T-helper 17 cell (primary cell): ENCODE results near the gene TSSC4. TPM values are rescaled to one million over a fixed set of nuclear protein-coding genes. Genes with fewer than 3 reads are reported as not detected.
A peak's percentile ranks its signal among the peaks of the same experiment; 100 is the strongest.

ENCODE experiments used
- ATAC-seq: fragments of 150-1000 bp; cut with Tn5 transposase; 2 replicates; pipeline ENCODE4 v1.10.0; 2021; ENCODE audit warnings: mild to moderate bottlenecking, moderate library complexity
- DNase-seq, 3 donors: peaks; one replicate each; pipeline versions ENCODE4 v3.0.0 to v3.0.0-alpha.2; 2020 to 2021
- H3K9me3 ChIP-seq: one replicate; pipeline ENCODE4 v1.7.0; 2013; ENCODE audit warnings: low read length, mild to moderate bottlenecking; ENCODE audit not compliant: control insufficient read depth, poor library complexity, severe bottlenecking
- H3K27ac Mint-ChIP-seq: one replicate; pipeline ENCODE4 v1.8.0; 2022; ENCODE audit warnings: mild to moderate bottlenecking, moderate library complexity, mixed read lengths
- H3K27me3 Mint-ChIP-seq: one replicate; pipeline ENCODE4 v1.8.0; 2022; ENCODE audit warnings: mixed read lengths
- H3K36me3 Mint-ChIP-seq: one replicate; pipeline ENCODE4 v1.8.0; 2022; ENCODE audit warnings: low read depth, mixed read lengths
- H3K4me1 Mint-ChIP-seq: one replicate; pipeline ENCODE4 v1.8.0; 2022; ENCODE audit warnings: mild to moderate bottlenecking, mixed read lengths
- H3K4me3 Mint-ChIP-seq: one replicate; pipeline ENCODE4 v1.8.0; 2022; ENCODE audit warnings: mild to moderate bottlenecking, moderate library complexity, mixed read lengths
- total RNA-seq, 4 donors: library from RNA in 2 of 4; stranded (reverse) in 2 of 4; gene quantifications; one replicate each; pipeline ENCODE4 v1.2.3 and lab custom pipeline; 2022 to 2026

TSSC4 gene
- total RNA-seq, 2 donors from 2014 or later = 47.9 to 60.3 TPM

DNA sequence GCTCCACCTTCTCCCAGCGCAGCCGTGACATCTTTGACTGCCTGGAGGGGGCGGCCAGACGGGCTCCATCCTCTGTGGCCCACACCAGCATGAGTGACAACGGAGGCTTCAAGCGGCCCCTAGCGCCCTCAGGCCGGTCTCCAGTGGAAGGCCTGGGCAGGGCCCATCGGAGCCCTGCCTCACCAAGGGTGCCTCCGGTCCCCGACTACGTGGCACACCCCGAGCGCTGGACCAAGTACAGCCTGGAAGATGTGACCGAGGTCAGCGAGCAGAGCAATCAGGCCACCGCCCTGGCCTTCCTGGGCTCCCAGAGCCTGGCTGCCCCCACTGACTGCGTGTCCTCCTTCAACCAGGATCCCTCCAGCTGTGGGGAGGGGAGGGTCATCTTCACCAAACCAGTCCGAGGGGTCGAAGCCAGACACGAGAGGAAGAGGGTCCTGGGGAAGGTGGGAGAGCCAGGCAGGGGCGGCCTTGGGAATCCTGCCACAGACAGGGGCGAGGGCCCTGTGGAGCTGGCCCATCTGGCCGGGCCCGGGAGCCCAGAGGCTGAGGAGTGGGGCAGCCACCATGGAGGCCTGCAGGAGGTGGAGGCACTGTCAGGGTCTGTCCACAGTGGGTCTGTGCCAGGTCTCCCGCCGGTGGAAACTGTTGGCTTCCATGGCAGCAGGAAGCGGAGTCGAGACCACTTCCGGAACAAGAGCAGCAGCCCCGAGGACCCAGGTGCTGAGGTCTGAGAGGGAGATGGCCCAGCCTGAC, 2.5 kb downstream of the TSSC4 start:
- peaks cover 13% of the 10 kb centered on the region for H3K4me1 Mint-ChIP-seq
- H3K4me3 Mint-ChIP-seq = no peak overlapping the region
- H3K9me3 ChIP-seq = no peaks in the 10 kb centered on the region
- DNase-seq (no peak), ATAC-seq (no peak)
- no peaks in the 10 kb centered on the region for H3K27me3 Mint-ChIP-seq
- H3K36me3 Mint-ChIP-seq = no peaks in the 10 kb centered on the region
- H3K27ac Mint-ChIP-seq = peak overlapping the region; percentile 9

DNA sequence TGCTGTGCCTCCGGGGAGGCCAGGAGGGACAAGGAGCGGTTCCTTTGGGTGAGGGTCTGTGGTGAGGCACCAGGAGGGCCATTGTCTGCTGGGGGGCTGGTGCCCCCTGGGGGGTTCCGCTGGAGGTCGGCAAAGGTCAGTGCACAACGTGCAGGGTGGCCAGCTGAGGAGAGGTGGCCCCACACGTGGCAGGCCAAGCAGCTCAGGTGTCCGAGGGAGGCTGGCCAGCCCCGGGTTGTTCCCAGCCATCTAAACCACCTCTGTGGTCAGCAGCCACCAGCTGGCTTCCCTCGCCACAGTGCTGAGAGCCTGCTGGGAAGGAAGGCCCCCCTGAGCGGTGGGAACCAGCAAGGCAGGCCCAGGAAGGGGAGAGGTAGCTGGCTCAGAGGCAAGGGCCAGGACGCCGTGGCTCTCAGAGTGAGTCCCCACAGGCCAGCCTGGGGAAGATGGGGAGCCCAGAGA, 4.2 kb downstream of the TSSC4 start:
- Mint-ChIP-seq H3K27ac (peak overlapping the region; percentile 24), H3K4me1 (peaks cover 9% of the 10 kb centered on the region), H3K27me3 (no peaks in the 10 kb centered on the region), H3K4me3 (no peak overlapping the region), H3K36me3 (no peaks in the 10 kb centered on the region)
- H3K9me3 ChIP-seq = no peaks in the 10 kb centered on the region
- DNase-seq (no peak), ATAC-seq (no peak)

DNA sequence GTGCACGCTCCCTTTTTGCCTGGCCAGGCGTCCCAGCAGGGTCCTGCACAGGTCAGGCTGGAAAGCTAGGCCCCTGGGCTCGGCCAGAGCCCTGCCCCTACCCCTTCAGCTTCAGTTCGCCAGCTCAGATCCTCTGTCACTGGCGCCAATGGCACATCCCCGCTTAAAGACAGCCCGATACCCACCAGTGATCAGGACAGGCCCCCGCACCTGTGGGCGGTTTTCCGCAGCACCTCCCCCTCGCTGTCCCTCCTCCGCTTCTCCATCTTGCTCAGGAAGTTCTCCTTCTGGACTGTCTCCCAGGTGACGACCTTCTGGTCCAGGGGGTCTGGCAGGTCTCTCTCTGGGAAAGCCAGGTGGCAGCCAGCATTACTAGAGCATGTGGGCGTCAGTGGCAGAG, 5.9 kb downstream of the TSSC4 start:
- no peak for ATAC-seq
- Mint-ChIP-seq H3K27ac (no peak overlapping the region), H3K4me3 (no peak overlapping the region), H3K27me3 (no peaks in the 10 kb centered on the region), H3K36me3 (no peaks in the 10 kb centered on the region), H3K4me1 (peaks cover 2% of the 10 kb centered on the region)
- no peak for DNase-seq
- no peaks in the 10 kb centered on the region for H3K9me3 ChIP-seq

DNA sequence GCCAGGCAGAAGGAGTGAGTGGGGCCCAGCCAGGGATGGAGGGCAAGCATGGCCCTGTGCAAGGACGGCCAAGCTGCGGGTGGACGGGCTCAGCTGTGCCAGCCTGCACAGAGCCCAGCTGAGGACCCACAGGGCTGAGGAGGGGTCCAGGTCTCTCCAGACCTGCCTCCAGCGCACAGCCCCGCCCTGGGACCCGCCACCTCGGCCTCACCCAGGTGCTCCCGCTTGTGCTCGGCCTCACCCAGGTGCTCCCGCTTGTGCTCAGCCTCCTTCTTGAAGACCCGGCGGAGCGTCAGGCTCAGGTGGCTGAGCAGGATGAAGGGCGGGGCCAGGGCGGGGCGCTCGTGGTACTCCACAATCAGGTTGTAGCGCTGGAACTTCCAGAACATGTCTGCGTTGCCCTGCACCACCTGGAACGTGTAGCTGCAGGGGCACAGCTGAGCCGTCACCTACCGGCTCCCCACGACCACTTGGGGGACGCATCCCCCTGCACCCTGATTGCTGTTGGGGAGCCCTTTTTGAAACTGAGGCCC, 6.4 kb downstream of the TSSC4 start:
- no peak for DNase-seq
- no peak overlapping the region for H3K4me3 Mint-ChIP-seq
- no peak overlapping the region for H3K27ac Mint-ChIP-seq
- no peaks in the 10 kb centered on the region for H3K27me3 Mint-ChIP-seq
- H3K36me3 Mint-ChIP-seq = no peaks in the 10 kb centered on the region
- ATAC-seq = no peak
- H3K4me1 Mint-ChIP-seq = no peaks in the 10 kb centered on the region
- H3K9me3 ChIP-seq = no peaks in the 10 kb centered on the region

DNA sequence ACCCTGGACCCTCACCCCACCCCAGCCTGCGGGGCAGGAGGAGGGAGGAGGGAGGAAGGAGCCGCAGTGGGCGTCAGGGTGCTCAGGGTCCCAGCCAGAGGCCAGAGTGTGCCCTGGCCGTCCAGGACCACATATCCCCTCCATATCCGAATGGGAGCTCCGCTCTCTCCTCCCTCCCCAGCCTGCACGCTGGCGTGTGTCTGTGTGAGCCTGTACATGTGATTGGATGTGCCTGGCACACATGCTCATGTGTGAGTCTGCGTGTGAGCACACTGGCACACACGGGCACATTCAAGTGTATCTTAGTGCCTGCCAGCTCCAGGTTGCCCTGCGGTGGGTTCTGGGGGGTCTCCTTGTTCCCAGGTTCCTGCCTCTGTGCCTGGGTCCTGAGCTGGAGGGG, 8.1 kb downstream of the TSSC4 start:
- H3K9me3 ChIP-seq = no peaks in the 10 kb centered on the region
- H3K4me3 Mint-ChIP-seq = no peak overlapping the region
- no peaks in the 10 kb centered on the region for H3K27me3 Mint-ChIP-seq
- H3K4me1 Mint-ChIP-seq = no peaks in the 10 kb centered on the region
- no peak for DNase-seq
- H3K36me3 Mint-ChIP-seq = no peaks in the 10 kb centered on the region
- H3K27ac Mint-ChIP-seq = no peak overlapping the region
- no peak for ATAC-seq

DNA sequence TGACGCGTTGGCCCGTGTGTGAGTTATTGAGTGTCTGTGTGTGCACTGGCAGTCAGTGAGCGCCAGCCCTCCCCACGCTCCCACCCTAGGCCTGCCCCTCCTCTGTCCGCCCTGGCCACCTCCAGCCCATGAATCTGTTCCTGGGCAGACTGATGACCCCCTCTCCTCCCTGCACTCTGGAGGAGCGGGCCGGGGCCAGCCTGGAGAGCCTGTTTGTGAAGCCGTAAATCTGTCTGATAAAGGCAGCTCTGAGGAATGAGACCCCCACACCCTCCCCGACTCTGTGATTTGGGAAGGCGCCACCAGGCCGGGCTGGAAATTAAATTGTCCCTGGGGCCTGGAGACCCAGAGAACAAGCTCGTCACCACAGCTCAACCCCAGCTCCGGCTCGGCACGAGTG, 8.6 kb downstream of the TSSC4 start:
- no peak overlapping the region for H3K27ac Mint-ChIP-seq
- ATAC-seq (no peak), DNase-seq (no peak)
- no peak overlapping the region for H3K4me3 Mint-ChIP-seq
- H3K36me3 Mint-ChIP-seq = no peaks in the 10 kb centered on the region
- H3K9me3 ChIP-seq = no peaks in the 10 kb centered on the region
- no peaks in the 10 kb centered on the region for H3K4me1 Mint-ChIP-seq
- H3K27me3 Mint-ChIP-seq = no peaks in the 10 kb centered on the region

DNA sequence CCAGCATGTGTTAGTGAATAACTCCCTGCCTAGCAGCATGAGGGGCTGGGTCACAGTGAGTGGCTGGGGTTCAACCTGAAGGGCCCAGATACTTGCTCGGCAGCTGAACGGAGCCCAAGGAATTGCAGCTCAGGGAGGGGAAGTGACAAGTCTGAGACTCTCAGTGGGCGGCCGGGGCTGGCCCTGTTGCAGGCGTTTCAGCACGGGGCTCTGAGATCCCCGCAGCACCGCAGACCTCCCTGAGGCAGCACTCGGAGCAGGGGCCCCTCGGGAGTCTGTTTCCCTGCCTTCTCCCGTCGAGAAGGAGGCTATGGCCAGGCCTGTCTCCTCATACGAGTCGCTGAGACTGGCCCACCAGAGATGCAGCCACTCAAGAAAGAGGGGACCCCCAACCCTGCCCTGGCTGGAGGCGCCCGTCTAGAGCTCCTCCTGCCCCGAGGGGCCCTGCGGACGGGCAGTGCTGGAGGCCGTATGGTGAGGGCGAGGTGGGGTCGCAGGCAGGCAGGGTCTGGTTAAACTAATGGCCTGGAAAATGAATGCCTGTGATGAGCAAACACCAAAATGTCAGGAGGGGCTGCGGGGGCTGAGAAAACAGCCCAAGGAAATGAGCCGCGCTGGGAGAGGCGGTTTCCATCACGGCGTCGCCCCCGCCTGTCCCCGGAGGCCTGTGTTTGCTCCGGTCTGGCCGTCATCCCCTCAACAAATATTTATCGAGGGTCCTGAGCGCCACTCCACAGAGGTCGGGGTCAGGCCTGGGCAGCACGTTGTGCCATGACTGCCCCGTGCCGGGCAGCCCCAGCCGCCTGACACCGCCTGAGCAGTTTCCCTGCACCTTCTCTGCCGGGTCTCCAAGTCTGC, 9.3 kb downstream of the TSSC4 start:
- H3K9me3 ChIP-seq = no peaks in the 10 kb centered on the region
- DNase-seq (no peak), ATAC-seq (no peak)
- H3K4me1 Mint-ChIP-seq = no peaks in the 10 kb centered on the region
- no peak overlapping the region for H3K27ac Mint-ChIP-seq
- no peaks in the 10 kb centered on the region for H3K27me3 Mint-ChIP-seq
- no peak overlapping the region for H3K4me3 Mint-ChIP-seq
- H3K36me3 Mint-ChIP-seq = no peaks in the 10 kb centered on the region

DNA sequence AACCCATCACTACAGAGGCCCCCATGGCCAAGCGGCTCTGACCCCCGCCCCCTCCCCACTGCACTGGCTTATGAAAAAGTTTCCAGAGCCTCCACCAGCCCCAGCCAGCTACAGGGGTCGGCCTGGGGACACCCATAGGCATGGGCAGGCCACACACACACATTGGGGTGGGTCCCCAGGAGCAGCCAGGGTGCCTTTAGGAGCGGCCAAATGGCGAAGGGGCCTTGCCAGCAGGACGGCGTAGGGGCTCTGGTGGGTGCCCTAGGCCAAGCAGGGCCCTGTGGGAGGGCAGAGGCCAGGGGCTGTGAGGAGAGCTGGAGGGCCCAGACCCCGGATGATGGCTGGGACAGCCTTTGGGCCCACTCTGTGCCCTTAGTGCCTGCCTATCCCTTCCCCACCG, 10.1 kb downstream of the TSSC4 start:
- Mint-ChIP-seq H3K27me3 (no peaks in the 10 kb centered on the region), H3K4me1 (no peaks in the 10 kb centered on the region), H3K27ac (no peak overlapping the region), H3K36me3 (no peaks in the 10 kb centered on the region), H3K4me3 (no peak overlapping the region)
- DNase-seq = no peak
- H3K9me3 ChIP-seq = no peaks in the 10 kb centered on the region
- ATAC-seq = no peak

DNA sequence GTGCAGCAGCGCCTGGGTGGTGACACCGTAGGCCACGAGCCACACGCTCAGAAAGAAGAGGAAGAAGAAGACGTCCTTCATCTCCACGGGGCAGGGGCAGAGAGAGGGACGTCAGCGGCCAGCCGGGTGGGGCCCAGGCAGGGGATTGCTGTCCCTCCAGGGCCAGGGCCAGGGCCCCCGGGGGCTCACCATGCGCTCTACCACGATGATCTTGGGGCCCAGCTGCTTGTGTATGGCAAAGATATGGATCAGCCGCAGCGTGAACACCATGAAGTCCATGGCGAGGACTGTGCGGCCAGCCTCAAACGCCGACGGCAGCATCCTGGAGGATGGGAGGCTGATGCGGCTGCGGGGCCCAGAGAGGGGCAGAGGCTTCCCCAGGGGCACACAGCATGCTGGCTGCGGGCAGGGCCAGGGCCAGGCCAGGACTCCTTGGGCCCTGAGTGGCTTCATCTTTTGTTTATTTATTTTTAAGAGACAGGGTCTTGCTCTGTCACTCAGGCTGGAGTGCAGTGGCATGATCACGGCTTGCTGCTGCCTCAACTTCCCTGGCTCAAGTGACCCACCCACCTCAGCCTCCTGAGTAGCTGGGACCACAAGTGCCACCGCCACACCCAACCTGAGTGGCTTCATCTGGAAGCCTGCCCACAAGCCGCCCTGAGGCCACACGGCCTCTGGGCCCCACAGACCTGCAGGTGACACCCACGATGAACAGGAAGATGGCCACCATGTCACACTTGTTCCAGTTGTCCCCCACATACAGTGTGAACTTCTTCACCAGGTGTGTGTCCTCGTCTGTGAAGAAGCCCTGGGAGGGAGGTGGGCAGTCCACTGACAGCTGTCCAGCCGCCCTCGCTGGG, 11.1 kb downstream of the TSSC4 start:
- H3K36me3 Mint-ChIP-seq = no peaks in the 10 kb centered on the region
- no peaks in the 10 kb centered on the region for H3K4me1 Mint-ChIP-seq
- ATAC-seq = no peak
- no peak overlapping the region for H3K4me3 Mint-ChIP-seq
- no peak overlapping the region for H3K27ac Mint-ChIP-seq
- H3K9me3 ChIP-seq = no peaks in the 10 kb centered on the region
- no peaks in the 10 kb centered on the region for H3K27me3 Mint-ChIP-seq
- DNase-seq = no peak

DNA sequence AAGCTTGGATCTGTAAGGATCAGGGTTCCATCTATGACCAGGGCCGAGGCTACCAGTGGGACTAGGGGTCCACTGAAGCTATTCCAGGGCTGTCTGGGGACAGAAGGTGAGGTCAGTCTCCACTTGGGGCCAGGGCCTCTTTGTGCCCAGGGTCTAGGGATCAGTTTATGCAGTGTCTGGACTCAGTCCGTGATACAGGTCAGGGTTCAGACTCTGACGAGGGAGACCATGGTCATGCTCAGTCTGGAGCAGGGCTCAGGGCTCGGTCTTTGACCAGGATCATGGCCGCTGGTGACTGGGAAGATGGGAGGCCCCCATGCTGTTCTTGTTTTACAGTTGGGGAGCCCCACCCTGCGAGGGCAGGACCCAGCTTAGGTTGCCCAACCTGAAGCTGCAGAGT, 11.8 kb downstream of the TSSC4 start:
- Mint-ChIP-seq H3K4me1 (no peaks in the 10 kb centered on the region), H3K27ac (no peak overlapping the region)

DNA sequence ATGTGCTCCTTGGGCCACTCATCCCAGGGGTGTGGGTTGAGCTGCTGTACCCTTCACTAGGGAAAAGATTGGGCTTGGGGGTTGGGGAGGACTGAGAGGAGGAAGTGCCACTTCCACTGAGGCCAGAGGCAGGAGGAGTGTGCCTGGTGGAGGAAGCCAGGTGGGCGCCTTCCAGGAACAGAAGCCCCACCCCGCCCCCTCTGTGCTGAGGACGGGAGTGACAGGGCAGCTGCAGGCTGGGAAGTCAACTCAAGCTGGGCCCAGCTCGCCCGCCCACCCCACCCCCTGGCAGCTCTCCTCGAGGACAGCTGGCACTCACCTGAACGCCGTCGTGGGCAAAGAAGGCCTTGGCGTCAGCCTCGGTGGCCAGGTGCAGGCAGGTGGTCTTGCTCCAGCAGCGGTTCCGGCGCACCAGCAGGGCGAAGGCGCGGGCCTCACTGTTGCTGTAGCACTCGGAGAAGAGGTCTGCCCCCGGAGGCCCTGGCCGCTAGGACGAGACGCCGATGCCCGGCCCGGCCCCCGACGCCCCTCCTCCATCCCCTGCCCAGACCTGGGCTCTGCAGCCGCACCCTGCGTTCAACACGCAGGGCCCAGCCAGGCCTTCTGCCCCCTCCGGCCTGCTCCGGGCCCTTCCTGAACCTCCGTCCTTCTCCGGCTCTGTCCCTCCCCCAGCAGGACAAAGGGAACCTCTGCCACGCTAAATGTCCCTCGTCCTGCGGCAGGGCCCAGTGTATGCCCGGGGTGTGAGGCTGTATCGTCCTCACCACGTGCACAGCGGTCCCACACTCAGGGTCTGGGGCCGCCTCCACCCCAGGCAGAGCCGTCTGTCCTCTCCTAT, 13.4 kb downstream of the TSSC4 start:
- DNase-seq (no peak), ATAC-seq (no peak)
- Mint-ChIP-seq H3K36me3 (no peaks in the 10 kb centered on the region), H3K27me3 (no peaks in the 10 kb centered on the region), H3K27ac (no peak overlapping the region), H3K4me3 (no peak overlapping the region), H3K4me1 (no peaks in the 10 kb centered on the region)
- no peaks in the 10 kb centered on the region for H3K9me3 ChIP-seq

More for the DNA sequence above, 11.8 kb downstream of the TSSC4 start:
- Mint-ChIP-seq H3K27me3 (no peaks in the 10 kb centered on the region), H3K36me3 (no peaks in the 10 kb centered on the region), H3K4me3 (no peak overlapping the region)
- DNase-seq (no peak), ATAC-seq (no peak)
- H3K9me3 ChIP-seq = no peaks in the 10 kb centered on the region

DNA sequence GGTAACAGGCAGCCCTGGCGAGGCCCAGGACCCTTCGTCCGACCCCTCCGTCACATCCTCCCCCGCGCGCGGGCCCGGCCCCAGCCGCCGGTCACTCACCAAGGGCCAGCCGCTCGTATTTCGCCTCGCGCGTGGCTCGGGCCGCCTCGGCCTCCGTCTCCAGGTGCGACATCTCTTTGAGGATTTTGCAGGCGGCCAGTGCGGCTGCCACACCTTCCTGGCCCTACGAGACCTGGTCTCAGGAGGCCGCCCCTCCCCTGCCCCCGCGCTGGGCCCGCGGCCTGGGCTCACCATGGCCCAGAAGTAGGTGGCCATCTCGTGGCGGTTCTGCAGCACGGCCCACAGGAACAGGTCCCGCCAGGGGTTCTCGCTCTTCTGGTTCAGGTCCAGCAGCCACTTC, 14.1 kb downstream of the TSSC4 start:
- no peak overlapping the region for H3K27ac Mint-ChIP-seq
- no peak for DNase-seq
- no peaks in the 10 kb centered on the region for H3K36me3 Mint-ChIP-seq
- no peak for ATAC-seq
- no peaks in the 10 kb centered on the region for H3K9me3 ChIP-seq
- no peaks in the 10 kb centered on the region for H3K4me1 Mint-ChIP-seq
- H3K27me3 Mint-ChIP-seq = no peaks in the 10 kb centered on the region
- no peak overlapping the region for H3K4me3 Mint-ChIP-seq
